Kasumi-1 (cell line): Measurements from ENCODE around the gene TAGAP.
A peak's percentile ranks its signal among the peaks of the same experiment; 100 is the strongest.

Experiments used
- DNase-seq, 2 experiments: peaks; one replicate each; lab custom pipeline; 2025; lab: John Stamatoyannopoulos, UW

The TAGAP gene

GRCh38 chr6:159071843-159072769, 27.3 kb upstream of the TAGAP start:
- DNase-seq: no peak

GRCh38 chr6:159068904-159069578, 24.2 kb upstream of the TAGAP start:
- DNase-seq: no peak

- no peak for DNase-seq
Observed at GRCh38 chr6:159067334-159067733, 22.5 kb upstream of the TAGAP start.

GRCh38 chr6:159066483-159066882, 21.7 kb upstream of the TAGAP start:
- no peak for DNase-seq

- DNase-seq: no peak
Observed at GRCh38 chr6:159065759-159066329, 21.1 kb upstream of the TAGAP start.

GRCh38 chr6:159065091-159065490, 20.3 kb upstream of the TAGAP start:
- no peak for DNase-seq

GRCh38 chr6:159064477-159064876, 19.7 kb upstream of the TAGAP start:
- DNase-seq: no peak

- DNase-seq: no peak
Observed at GRCh38 chr6:159063549-159063948, 18.8 kb upstream of the TAGAP start.

GRCh38 chr6:159062976-159063375, 18.2 kb upstream of the TAGAP start:
- peak; percentile 8 to 61 for DNase-seq

GRCh38 chr6:159062564-159062945, 17.8 kb upstream of the TAGAP start:
- peak; percentile 69 to 76 for DNase-seq

GRCh38 chr6:159061805-159062563, 17.2 kb upstream of the TAGAP start:
- DNase-seq: peak; percentile 89 to 91

GRCh38 chr6:159061146-159061545, 16.4 kb upstream of the TAGAP start:
- DNase-seq: no peak

- no peak for DNase-seq
Observed at GRCh38 chr6:159059885-159060506, 15.2 kb upstream of the TAGAP start.

GRCh38 chr6:159059141-159059540, 14.3 kb upstream of the TAGAP start:
- no peak for DNase-seq

- DNase-seq: no peak
Observed at GRCh38 chr6:159056899-159057298, 12.1 kb upstream of the TAGAP start.

- DNase-seq: no peak
Observed at GRCh38 chr6:159056432-159056831, 11.6 kb upstream of the TAGAP start.

- DNase-seq: peak; percentile 95 to 98
Observed at GRCh38 chr6:159056003-159056402, 11.2 kb upstream of the TAGAP start.

- peak; percentile 60 to 61 for DNase-seq
Observed at GRCh38 chr6:159053781-159054398, 9.1 kb upstream of the TAGAP start.

- peak; percentile 22 to 31 for DNase-seq
Observed at GRCh38 chr6:159052720-159053119, 7.9 kb upstream of the TAGAP start.

- no peak for DNase-seq
Observed at GRCh38 chr6:159047891-159048685, 3.3 kb upstream of the TAGAP start.
